HL-60 (cell line): Measurements from ENCODE around the gene PDE4B.

Experiments used
- DNase-seq, 2 experiments: peaks; one replicate each; pipeline ENCODE4 v3.0.0-alpha.2; 2010 to 2020; ENCODE audit warnings: low read depth in 1 of 2, low spot score in 1 of 2
- H3K27ac ChIP-seq: fragments of 250-450 bp; sonication (Bioruptor Pico); replicated peaks from 2 replicates; pipeline ENCODE4 v1.5.1; 2020; ENCODE audit warnings: mild to moderate bottlenecking, moderate library complexity
- H3K27me3 ChIP-seq: fragments of 250-450 bp; sonication (Bioruptor Pico); 2 replicates; pipeline ENCODE4 v1.5.1; 2021; ENCODE audit warnings: mild to moderate bottlenecking, moderate library complexity; ENCODE audit not compliant: insufficient read depth, poor library complexity, severe bottlenecking
- H3K4me3 ChIP-seq: replicated peaks from 2 replicates; pipeline ENCODE4 v1.5.1; 2011; ENCODE audit warnings: mild to moderate bottlenecking, control low read depth, low read length; ENCODE audit not compliant: insufficient read depth
- CTCF ChIP-seq: IDR thresholded peaks from one replicate; pipeline ENCODE4 v1.5.1; 2011; ENCODE audit warnings: low read length, control low read depth, inconsistent platforms; ENCODE audit not compliant: insufficient read depth
- GABPA ChIP-seq: IDR thresholded peaks from 2 replicates; pipeline ENCODE4 v1.6.1; 2012; ENCODE audit warnings: low read depth
- POLR2AphosphoS5 ChIP-seq: IDR thresholded peaks from 2 replicates; pipeline ENCODE4 v1.6.1; 2012; ENCODE audit warnings: low read depth
- REST ChIP-seq: IDR thresholded peaks from 2 replicates; pipeline ENCODE4 v1.6.1; 2012; ENCODE audit warnings: low read depth; ENCODE audit not compliant: insufficient replicate concordance
- SPI1 ChIP-seq: IDR thresholded peaks from 2 replicates; pipeline ENCODE4 v1.6.1; 2012; ENCODE audit warnings: low read depth, mild to moderate bottlenecking, borderline replicate concordance

PDE4B gene

GRCh38 chr1:66167267-66167666, 374.6 kb downstream of the PDE4B start:
- no peak for DNase-seq
- no peak overlapping the region for H3K27ac ChIP-seq
- peaks cover 2% of the 10 kb centered on the region for H3K27me3 ChIP-seq
- TF ChIP-seq CTCF = no peak
- no peak for TF ChIP-seq POLR2AphosphoS5
- TF ChIP-seq SPI1 = no peak
- TF ChIP-seq GABPA = no peak
- TF ChIP-seq REST = no peak
- H3K4me3 ChIP-seq = no peak overlapping the region

- no peak for TF ChIP-seq REST
- no peak for TF ChIP-seq GABPA
- no peak for TF ChIP-seq SPI1
- no peak for TF ChIP-seq CTCF
- no peak for TF ChIP-seq POLR2AphosphoS5
- Histone ChIP-seq H3K27me3 (peaks cover 2% of the 10 kb centered on the region), H3K4me3 (no peak overlapping the region), H3K27ac (no peak overlapping the region)
- no peak for DNase-seq
Observed at GRCh38 chr1:66168467-66168887, 375.8 kb downstream of the PDE4B start.

- Histone ChIP-seq H3K4me3 (no peak overlapping the region), H3K27me3 (peaks cover 2% of the 10 kb centered on the region), H3K27ac (no peak overlapping the region)
- no peak for DNase-seq
- TF ChIP-seq SPI1 (no peak), GABPA (no peak), CTCF (no peak), REST (no peak), POLR2AphosphoS5 (no peak)
Observed at GRCh38 chr1:66168948-66169671, 376.4 kb downstream of the PDE4B start.
